A549 (cell line): ENCODE data around the gene TEFM.

Experiments used
- BHLHE40 ChIP-seq: IDR thresholded peaks from 2 replicates; pipeline ENCODE4 v1.6.1; 2012; ENCODE audit warnings: low read depth, low read length, inconsistent platforms
- CEBPB ChIP-seq, 2 experiments: fragments of >200 bp in 1 of 2; sonication (Bioruptor Twin) in 1 of 2; formaldehyde crosslinking in 1 of 2; IDR thresholded peaks; 2 replicates each; pipeline ENCODE4 v1.6.1; 2012 to 2016
- CHD2 ChIP-seq: fragments of 150-350 bp; IDR thresholded peaks from 2 replicates; pipeline ENCODE4 v1.6.1; 2014; ENCODE audit warnings: low read length; ENCODE audit not compliant: partially characterized antibody
- CTCF ChIP-seq: fragments of >200 bp; sonication (Bioruptor Twin); formaldehyde crosslinking; IDR thresholded peaks from 3 replicates; pipeline ENCODE4 v1.5.1; 2016
- EP300 ChIP-seq, 2 experiments: fragments of >200 bp; sonication (Bioruptor Twin); formaldehyde crosslinking; IDR thresholded peaks; 2 replicates in 1 of 2; 3 replicates in 1 of 2; pipeline ENCODE4 v1.6.1; 2016 to 2017
- HDAC2 ChIP-seq: fragments of 200-600 bp; sonication (generic); IDR thresholded peaks from 2 replicates; pipeline ENCODE4 v1.6.1; 2016
- HEYL ChIP-seq: fragments of 250-450 bp; sonication (Bioruptor Pico); IDR thresholded peaks from 2 replicates; pipeline ENCODE4 v1.8.0; 2021; ENCODE audit warnings: mild to moderate bottlenecking, moderate library complexity
- HOXB13 ChIP-seq: fragments of 250-450 bp; sonication (Bioruptor Pico); IDR thresholded peaks from 2 replicates; pipeline ENCODE4 v1.5.0; 2020; ENCODE audit warnings: low read depth, mild to moderate bottlenecking, moderate library complexity
- JUNB ChIP-seq: fragments of >200 bp; sonication (Bioruptor Twin); formaldehyde crosslinking; IDR thresholded peaks from 2 replicates; pipeline ENCODE4 v1.6.1; 2016
- KDM1A ChIP-seq: fragments of 200-600 bp; sonication (generic); IDR thresholded peaks from 2 replicates; pipeline ENCODE4 v1.6.1; 2016; ENCODE audit warnings: low read depth, mild to moderate bottlenecking
- KDM5A ChIP-seq: fragments of 200-600 bp; sonication (generic); IDR thresholded peaks from 2 replicates; pipeline ENCODE4 v1.6.1; 2016; ENCODE audit warnings: antibody characterized with exemption, mild to moderate bottlenecking
- PBX3 ChIP-seq: IDR thresholded peaks from 2 replicates; pipeline ENCODE4 v1.6.1; 2012
- POLR2A ChIP-seq: IDR thresholded peaks from 2 replicates; pipeline ENCODE4 v1.6.1; 2012; ENCODE audit warnings: mild to moderate bottlenecking, low read length
- TP53 ChIP-seq: fragments of 250-450 bp; sonication (Bioruptor Pico); IDR thresholded peaks from 2 replicates; pipeline ENCODE4 v1.5.0; 2021; ENCODE audit warnings: mild to moderate bottlenecking, moderate library complexity

GRCh38 chr17:30950669-30951399 lies 44.8 kb upstream of the TEFM start:
- no peak for TF ChIP-seq JUNB
- TF ChIP-seq CTCF: no peak
- TF ChIP-seq POLR2A: no peak
- no peak for TF ChIP-seq HDAC2
- TF ChIP-seq BHLHE40: no peak
- TF ChIP-seq KDM5A: no peak
- no peak for TF ChIP-seq CHD2
- no peak for TF ChIP-seq HEYL
- no peak for TF ChIP-seq PBX3
- TF ChIP-seq TP53: no peak
- no peak for TF ChIP-seq KDM1A
- TF ChIP-seq HOXB13 (CRISPR knock-in tag): no peak
- no peak for TF ChIP-seq EP300 (IDR thresholded peaks at IDR 0.05)
- TF ChIP-seq CEBPB (IDR thresholded peaks at IDR 0.05): no peak
